K562 (cell line): ENCODE measurements around the gene LCA5L. TPM values are rescaled to one million over a fixed set of nuclear protein-coding genes. Genes with fewer than 3 reads are reported as not detected.

Source experiments
- CCNT2 ChIP-seq: IDR thresholded peaks from 2 replicates; pipeline ENCODE4 v1.6.1; 2011; ENCODE audit warnings: borderline replicate concordance, low read depth, mild to moderate bottlenecking, moderate library complexity, mixed read lengths, low read length; ENCODE audit not compliant: insufficient read length; ENCODE audit errors: extremely low read depth
- FOSL1 ChIP-seq: fragments of 200-800 bp; sonication (Bioruptor generic); conservative IDR thresholded peaks from 2 replicates; pipeline ENCODE4 v1.6.1; 2016; ENCODE audit warnings: missing genetic modification characterization, missing compliant biosample characterization
- JUND ChIP-seq, 2 experiments: IDR thresholded peaks; 2 replicates in 1 of 2; 3 replicates in 1 of 2; pipeline ENCODE4 v1.6.1; 2011; ENCODE audit warnings: borderline replicate concordance in 2 of 2, low read depth in 2 of 2, low read length in 2 of 2, improper control_type of control experiment in 1 of 2, missing biosample characterization in 1 of 2, missing genetic modification characterization in 1 of 2, missing genetic modification reagents in 1 of 2
- KAT8 ChIP-seq: fragments of 450-650 bp; IDR thresholded peaks from 2 replicates; pipeline ENCODE4 v1.6.1; 2016; ENCODE audit warnings: low read depth, mild to moderate bottlenecking
- KLF16 ChIP-seq: IDR thresholded peaks from 2 replicates; pipeline ENCODE4 v1.6.1; 2016; ENCODE audit warnings: antibody characterized with exemption
- MYC ChIP-seq, 2 experiments: fragments of 250-450 bp in 1 of 2; sonication (Bioruptor Pico) in 1 of 2; IDR thresholded peaks; 2 replicates each; pipeline versions ENCODE4 v1.5.1 to v1.6.1; 2012 to 2021; ENCODE audit warnings: low read depth in 2 of 2, borderline replicate concordance in 1 of 2, improper control_type of control experiment in 1 of 2, low read length in 1 of 2, mild to moderate bottlenecking in 1 of 2, moderate library complexity in 1 of 2
- REST ChIP-seq, 2 experiments: fragments of 450-650 bp; formaldehyde crosslinking in 1 of 2; IDR thresholded peaks; 2 replicates each; pipeline versions ENCODE4 v1.4.0 to v1.6.1; 2014 to 2020; ENCODE audit warnings: mild to moderate bottlenecking in 2 of 2, borderline replicate concordance in 1 of 2, low read depth in 1 of 2
- SOX6 ChIP-seq: fragments of 450-650 bp; IDR thresholded peaks from 2 replicates; pipeline ENCODE4 v1.6.1; 2014; ENCODE audit warnings: mild to moderate bottlenecking
- TAF7 ChIP-seq: fragments of 450-650 bp; IDR thresholded peaks from 2 replicates; pipeline ENCODE4 v1.6.1; 2016; ENCODE audit warnings: missing genetic modification characterization, missing compliant biosample characterization
- ZNF217 ChIP-seq: sonication (generic); formaldehyde crosslinking; IDR thresholded peaks from 2 replicates; pipeline ENCODE4 v1.8.0; 2022; ENCODE audit warnings: mild to moderate bottlenecking, missing genetic modification reagents
- ZNF384 ChIP-seq: IDR thresholded peaks from 2 replicates; pipeline ENCODE4 v1.6.1; 2012; ENCODE audit warnings: low read depth, low read length, improper control_type of control experiment
- ZSCAN29 ChIP-seq: fragments of 450-650 bp; IDR thresholded peaks from 2 replicates; pipeline ENCODE4 v1.6.1; 2017
- polyA plus RNA-seq, 8 experiments: library from polyadenylated mRNA; depleted of rRNA in 4 of 8; stranded (reverse) in 5 of 8; unstranded in 3 of 8; fragments of >200 nt; fragmentation: Nextera tagmentation in 2 of 8; fragmentation: Illumina TruSeq in 1 of 8; extraction: Ambion mirVana in 2 of 8; extraction: Trizol in 1 of 8; gene quantifications; 2 replicates each; pipeline versions ENCODE4 v1.2.1 to v1.2.3, GENCODE V29; 2011 to 2014; ENCODE audit warnings: inconsistent platforms in 1 of 8, missing spikeins in 1 of 8
- total RNA-seq, 7 experiments: library from RNA; depleted of rRNA in 6 of 7; stranded (reverse); fragments of >200 nt in 6 of 7; fragmentation: Illumina TruSeq in 2 of 7; extraction: Trizol in 2 of 7; gene quantifications; 2 replicates each; pipeline versions ENCODE4 v1.2.1 to v1.2.3, GENCODE V29; 2011 to 2021; ENCODE audit warnings: low replicate concordance in 1 of 7
- TF ChIP-seq, protein P1 (sequence below): fragments of 450-650 bp; IDR thresholded peaks from 2 replicates; pipeline ENCODE4 v1.6.1; 2016; ENCODE audit warnings: mild to moderate bottlenecking

Gene LCA5L
- total and polyA plus RNA-seq, 9 of the 15 experiments (the other 6 are each of a cell fraction or from before 2014, with no cell fraction given): 1.8 to 4.9 (median 3.8) TPM

- peak; percentile 82; the same call in 1 of the 2 replicates for TF ChIP-seq REST (IDR thresholded peaks at IDR 0.05; ENCODE audit: borderline replicate concordance)
- TF ChIP-seq REST (CRISPR knock-in tag; IDR thresholded peaks at IDR 0.05; ENCODE audit: low read depth): no peak
- no peak for TF ChIP-seq CCNT2
- peak; percentile 68; the same call in 1 of the 2 replicates for TF ChIP-seq KLF16
- peak; percentile 46; the same call in 1 of the 2 replicates for TF ChIP-seq FOSL1 (tag)
- 0 out of 2 replicates have a peak, but pooled peaks have one; percentile 24 for TF ChIP-seq MYC (IDR thresholded peaks at IDR 0.05; ENCODE audit: low read depth, low read length)
- no peak for TF ChIP-seq MYC (CRISPR knock-in tag; IDR thresholded peaks at IDR 0.05; ENCODE audit: borderline replicate concordance, low read depth)
- TF ChIP-seq ZNF384: 0 out of 2 replicates have a peak, but pooled peaks have one; percentile 45
- peak; percentile 45; the same call in 1 of the 2 replicates for TF ChIP-seq JUND (IDR thresholded peaks at IDR 0.05; ENCODE audit: borderline replicate concordance, low read depth, low read length)
- no peak for TF ChIP-seq JUND (tag; IDR thresholded peaks at IDR 0.05; ENCODE audit: borderline replicate concordance, low read depth, low read length)
- TF ChIP-seq, protein P1, sequence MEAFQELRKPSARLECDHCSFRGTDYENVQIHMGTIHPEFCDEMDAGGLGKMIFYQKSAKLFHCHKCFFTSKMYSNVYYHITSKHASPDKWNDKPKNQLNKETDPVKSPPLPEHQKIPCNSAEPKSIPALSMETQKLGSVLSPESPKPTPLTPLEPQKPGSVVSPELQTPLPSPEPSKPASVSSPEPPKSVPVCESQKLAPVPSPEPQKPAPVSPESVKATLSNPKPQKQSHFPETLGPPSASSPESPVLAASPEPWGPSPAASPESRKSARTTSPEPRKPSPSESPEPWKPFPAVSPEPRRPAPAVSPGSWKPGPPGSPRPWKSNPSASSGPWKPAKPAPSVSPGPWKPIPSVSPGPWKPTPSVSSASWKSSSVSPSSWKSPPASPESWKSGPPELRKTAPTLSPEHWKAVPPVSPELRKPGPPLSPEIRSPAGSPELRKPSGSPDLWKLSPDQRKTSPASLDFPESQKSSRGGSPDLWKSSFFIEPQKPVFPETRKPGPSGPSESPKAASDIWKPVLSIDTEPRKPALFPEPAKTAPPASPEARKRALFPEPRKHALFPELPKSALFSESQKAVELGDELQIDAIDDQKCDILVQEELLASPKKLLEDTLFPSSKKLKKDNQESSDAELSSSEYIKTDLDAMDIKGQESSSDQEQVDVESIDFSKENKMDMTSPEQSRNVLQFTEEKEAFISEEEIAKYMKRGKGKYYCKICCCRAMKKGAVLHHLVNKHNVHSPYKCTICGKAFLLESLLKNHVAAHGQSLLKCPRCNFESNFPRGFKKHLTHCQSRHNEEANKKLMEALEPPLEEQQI: no peak
- TF ChIP-seq ZSCAN29: no peak
- peak; percentile 28; the same call in 1 of the 2 replicates for TF ChIP-seq SOX6
- TF ChIP-seq ZNF217 (CRISPR knock-in tag): no peak
- no peak for TF ChIP-seq TAF7 (tag)
- no peak for TF ChIP-seq KAT8
Observed at GRCh38 chr21:39441502-39442475, 3.8 kb downstream of the LCA5L start (continued).
